SK-N-SH treated with all-trans-retinoic acid at 6 μM for 48 hours (cell line): ENCODE measurements around the gene ADGRG4.

Source experiments
- ATAC-seq: fragments of 200-7000 bp; cut with Tn5 transposase; 3 replicates; pipeline ENCODE4 v1.9.1; 2020; ENCODE audit warnings: mild to moderate bottlenecking, moderate library complexity
- BACH2 ChIP-seq: fragments of 250-450 bp; sonication (Bioruptor Pico); IDR thresholded peaks from 2 replicates; pipeline ENCODE4 v1.9.0; 2021; ENCODE audit warnings: mild to moderate bottlenecking, borderline replicate concordance
- CREB5 ChIP-seq: fragments of 250-450 bp; sonication (Bioruptor Pico); IDR thresholded peaks from 2 replicates; pipeline ENCODE4 v1.5.1; 2020; ENCODE audit warnings: low read depth, mild to moderate bottlenecking, moderate library complexity
- CSDC2 ChIP-seq: fragments of 250-450 bp; sonication (Bioruptor Pico); IDR thresholded peaks from 2 replicates; pipeline ENCODE4 v1.5.0; 2020; ENCODE audit warnings: mild to moderate bottlenecking, moderate library complexity
- CSRNP3 ChIP-seq: fragments of 250-450 bp; sonication (Bioruptor Pico); IDR thresholded peaks from 2 replicates; pipeline ENCODE4 v1.5.1; 2021; ENCODE audit warnings: mild to moderate bottlenecking, moderate library complexity
- GLIS3 ChIP-seq: fragments of 250-450 bp; sonication (Bioruptor Pico); IDR thresholded peaks from 2 replicates; pipeline ENCODE4 v1.5.0; 2020; ENCODE audit warnings: mild to moderate bottlenecking, moderate library complexity
- ISL1 ChIP-seq: fragments of 250-450 bp; sonication (Bioruptor Pico); IDR thresholded peaks from 2 replicates; pipeline ENCODE4 v2.1.2; 2022; ENCODE audit warnings: mild to moderate bottlenecking, moderate library complexity
- PATZ1 ChIP-seq: fragments of 250-450 bp; sonication (Bioruptor Pico); IDR thresholded peaks from 2 replicates; pipeline ENCODE4 v1.8.0; 2020; ENCODE audit warnings: mild to moderate bottlenecking, moderate library complexity, borderline replicate concordance
- POU6F1 ChIP-seq: fragments of 250-450 bp; sonication (Bioruptor Pico); IDR thresholded peaks from 2 replicates; pipeline ENCODE4 v1.8.0; 2021; ENCODE audit warnings: low read depth, mild to moderate bottlenecking, moderate library complexity, borderline replicate concordance
- PPARA ChIP-seq: fragments of 250-450 bp; sonication (Bioruptor Pico); IDR thresholded peaks from 2 replicates; pipeline ENCODE4 v1.5.0; 2020; ENCODE audit warnings: mild to moderate bottlenecking, borderline replicate concordance
- TCF4 ChIP-seq: fragments of 250-450 bp; sonication (Bioruptor Pico); IDR thresholded peaks from 2 replicates; pipeline ENCODE4 v1.8.0; 2021; ENCODE audit warnings: mild to moderate bottlenecking, moderate library complexity, borderline replicate concordance
- TOX ChIP-seq: fragments of 250-450 bp; sonication (Bioruptor Pico); IDR thresholded peaks from 2 replicates; pipeline ENCODE4 v1.8.0; 2021; ENCODE audit warnings: mild to moderate bottlenecking, moderate library complexity, borderline replicate concordance
- TSHZ2 ChIP-seq: fragments of 250-450 bp; sonication (Bioruptor Pico); IDR thresholded peaks from 2 replicates; pipeline ENCODE4 v1.5.0; 2020; ENCODE audit warnings: mild to moderate bottlenecking, moderate library complexity
- ZFP3 ChIP-seq: fragments of 250-450 bp; sonication (Bioruptor Pico); IDR thresholded peaks from 2 replicates; pipeline ENCODE4 v1.5.0; 2020; ENCODE audit warnings: mild to moderate bottlenecking, moderate library complexity
- ZNF565 ChIP-seq: fragments of 450-650 bp; formaldehyde crosslinking; conservative IDR thresholded peaks from 2 replicates; pipeline ENCODE4 v1.5.0; 2020; ENCODE audit warnings: low read depth, mild to moderate bottlenecking, moderate library complexity
- ZNF70 ChIP-seq: fragments of 450-650 bp; formaldehyde crosslinking; IDR thresholded peaks from 2 replicates; pipeline ENCODE4 v1.5.0; 2020; ENCODE audit warnings: mild to moderate bottlenecking, moderate library complexity

Gene ADGRG4

GRCh38 chrX:136347706-136348105 is 46.9 kb downstream of the ADGRG4 start:
- TF ChIP-seq TCF4 (CRISPR knock-in tag) (no peak), TOX (CRISPR knock-in tag) (no peak), GLIS3 (CRISPR knock-in tag) (no peak), ZFP3 (CRISPR knock-in tag) (no peak), CREB5 (CRISPR knock-in tag) (no peak)
- TF ChIP-seq, all 23 proteins: peak for 0
- no peak for ATAC-seq

- ATAC-seq, result no peak
- TF ChIP-seq CSDC2 (no peak), TSHZ2 (CRISPR knock-in tag) (no peak), ZNF565 (CRISPR knock-in tag) (no peak), PPARA (CRISPR knock-in tag) (no peak), CSRNP3 (CRISPR knock-in tag) (no peak), TOX (CRISPR knock-in tag) (no peak), BACH2 (CRISPR knock-in tag) (no peak)
Measured at GRCh38 chrX:136353526-136354093, 52.8 kb downstream of the ADGRG4 start.

GRCh38 chrX:136354201-136354600 is 53.4 kb downstream of the ADGRG4 start:
- ATAC-seq, result no peak
- TF ChIP-seq ZNF565 (CRISPR knock-in tag) (no peak), GLIS3 (CRISPR knock-in tag) (no peak), CSDC2 (no peak), ISL1 (no peak), TSHZ2 (CRISPR knock-in tag) (no peak), ZNF70 (CRISPR knock-in tag) (no peak), POU6F1 (CRISPR knock-in tag) (no peak), BACH2 (CRISPR knock-in tag) (no peak), PATZ1 (CRISPR knock-in tag) (no peak)
